GM18519 (cell line): Measurements from ENCODE around the gene HPS1.

Experiments
- ATAC-seq: cut with Tn5 transposase; IDR thresholded peaks from one replicate; pipeline ENCODE4 v1.9.1; 2021; ENCODE audit warnings: mild to moderate bottlenecking, moderate library complexity; ENCODE audit not compliant: unreplicated experiment, low FRiP score

The HPS1 gene

DNA sequence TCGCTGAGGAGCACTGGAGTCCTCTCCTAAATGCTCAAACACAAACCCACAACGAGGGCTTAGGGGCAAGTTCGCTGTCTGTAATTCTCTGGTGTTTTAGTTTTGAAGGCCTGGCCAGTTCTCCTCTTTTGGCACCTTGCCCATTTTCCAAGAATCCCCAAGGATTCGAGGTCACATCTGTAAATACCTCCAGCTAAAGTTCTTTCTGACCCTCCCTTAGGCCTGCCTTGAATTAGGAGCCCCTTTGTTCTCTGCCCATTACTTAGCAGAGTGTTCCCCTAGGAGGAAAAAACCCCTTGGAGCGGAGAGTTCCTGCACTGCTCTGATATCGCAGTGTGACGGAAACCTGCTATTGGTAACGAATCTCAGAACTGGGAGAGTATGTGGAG, 31.0 kb downstream of the HPS1 start:
- ATAC-seq: no peak

DNA sequence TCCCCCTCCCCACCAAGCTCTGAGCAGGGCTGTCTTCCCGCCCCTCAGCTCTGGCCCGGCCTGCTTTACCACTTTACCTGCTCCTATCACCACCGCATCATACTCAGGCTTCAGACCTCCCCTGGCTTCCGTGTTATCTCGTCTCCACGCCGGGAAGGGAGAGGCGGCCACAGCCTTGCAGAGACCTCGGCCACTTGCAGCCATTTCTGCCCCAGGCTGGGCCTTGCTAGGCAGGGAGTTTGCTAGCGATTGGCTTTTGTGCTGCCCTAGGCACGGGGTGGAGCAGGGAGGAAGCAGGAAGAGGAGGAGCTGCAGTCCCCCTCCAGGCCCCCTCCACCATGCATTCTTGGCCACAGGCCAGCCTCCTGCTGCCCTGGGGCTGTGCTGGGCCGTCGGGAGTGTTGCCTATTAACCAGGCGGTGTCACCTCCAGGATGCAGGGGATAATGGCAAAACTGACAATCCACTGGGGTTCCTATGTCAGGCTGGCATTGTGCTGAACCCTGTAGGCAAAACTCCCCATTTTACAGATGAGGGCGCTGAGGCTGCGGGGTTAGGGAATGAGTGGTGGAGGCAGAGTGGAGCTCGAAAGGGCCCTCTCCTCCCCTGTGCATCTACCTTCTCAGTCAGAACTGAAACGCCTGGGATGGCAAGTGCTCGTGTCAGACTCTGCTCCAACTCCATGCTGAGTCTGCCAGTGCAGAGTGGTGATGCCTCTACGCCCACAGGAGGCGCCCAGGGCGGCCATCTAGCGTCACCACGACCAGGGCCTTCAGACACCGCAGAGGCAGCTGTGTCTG, 31.6 kb downstream of the HPS1 start, which contains the start of gene PYROXD2:
Gene PYROXD2 (minus strand): TSS at position 251 of the 799 bp plus-strand sequence. CDS start 47 bp downstream, at position 204.
- no peak for ATAC-seq

DNA sequence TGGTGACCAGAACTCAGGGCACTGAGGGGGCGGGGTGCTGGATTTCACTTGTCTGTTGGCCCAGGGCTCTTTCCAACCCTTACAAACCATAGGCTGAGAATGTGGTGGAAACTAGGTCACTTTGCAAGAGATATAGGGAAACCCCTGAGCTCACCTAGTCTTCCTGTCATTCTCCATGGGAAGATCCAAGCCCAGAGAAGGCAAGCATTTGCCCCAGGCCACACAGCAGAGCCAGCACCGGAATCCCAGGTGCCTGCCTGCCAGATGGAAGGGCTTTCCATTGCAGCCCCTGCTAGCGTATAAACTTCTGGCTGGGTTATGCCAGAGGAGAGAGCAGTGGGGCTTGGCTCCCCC, 32.2 kb downstream of the HPS1 start:
- no peak for ATAC-seq

DNA sequence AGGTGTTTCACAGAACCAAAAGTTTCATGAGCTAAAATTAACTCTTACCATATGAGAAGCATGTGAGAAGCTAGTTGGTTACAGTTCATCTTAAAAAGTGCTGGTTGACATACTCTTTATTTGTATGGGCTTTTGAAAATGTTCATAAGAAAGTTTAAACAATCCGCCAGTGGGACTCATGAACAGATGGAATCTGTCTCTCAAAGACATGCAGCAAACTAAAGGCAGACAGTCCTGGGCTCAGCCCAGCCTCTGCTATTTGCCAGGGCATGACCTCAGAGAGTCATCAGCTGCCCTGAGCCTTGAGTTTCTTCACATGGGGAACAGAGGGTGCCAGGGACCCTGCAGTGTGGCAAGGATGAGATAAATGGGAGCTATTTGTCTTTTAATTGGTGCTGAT, 35.0 kb downstream of the HPS1 start:
- no peak for ATAC-seq

DNA sequence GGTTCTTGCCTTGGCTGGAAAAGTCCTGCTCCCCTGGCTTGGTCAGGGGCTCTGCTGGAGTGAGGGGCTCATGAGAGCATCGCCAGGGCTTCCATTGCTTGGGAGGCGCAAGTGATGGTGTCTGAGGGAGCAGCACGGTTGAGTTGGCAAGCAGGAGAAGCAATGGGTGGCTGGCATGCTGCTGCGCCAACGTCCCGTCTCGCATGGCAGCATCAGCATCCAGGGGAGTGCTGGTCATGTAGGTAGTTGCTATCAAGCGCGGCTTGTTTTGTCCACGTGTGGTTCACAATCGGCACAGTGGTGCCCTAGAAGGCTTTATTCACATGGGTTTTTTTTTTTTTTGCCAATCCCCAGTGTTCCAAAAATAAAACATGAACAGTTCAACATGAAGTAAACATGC, 35.6 kb downstream of the HPS1 start:
- ATAC-seq: no peak

DNA sequence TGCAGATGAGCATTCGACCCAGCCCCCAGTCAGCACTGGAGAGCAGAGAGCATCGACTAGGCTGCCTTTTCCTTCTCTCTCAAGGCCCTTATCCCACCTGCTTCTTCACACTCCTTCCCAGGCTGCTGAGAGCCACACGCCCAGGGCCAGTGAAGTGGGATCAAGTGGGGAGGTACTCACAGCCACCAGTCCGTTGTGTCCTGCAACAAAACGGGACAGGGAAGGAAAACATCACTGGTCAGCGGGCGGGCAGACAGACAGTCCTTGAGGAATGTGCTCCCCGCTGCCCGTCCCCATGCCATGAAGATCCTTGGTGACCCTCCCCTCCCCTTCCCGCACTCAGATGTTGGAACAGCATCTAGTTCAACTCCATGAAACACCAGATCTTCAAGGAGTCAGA, 36.0 kb downstream of the HPS1 start:
- no peak for ATAC-seq

DNA sequence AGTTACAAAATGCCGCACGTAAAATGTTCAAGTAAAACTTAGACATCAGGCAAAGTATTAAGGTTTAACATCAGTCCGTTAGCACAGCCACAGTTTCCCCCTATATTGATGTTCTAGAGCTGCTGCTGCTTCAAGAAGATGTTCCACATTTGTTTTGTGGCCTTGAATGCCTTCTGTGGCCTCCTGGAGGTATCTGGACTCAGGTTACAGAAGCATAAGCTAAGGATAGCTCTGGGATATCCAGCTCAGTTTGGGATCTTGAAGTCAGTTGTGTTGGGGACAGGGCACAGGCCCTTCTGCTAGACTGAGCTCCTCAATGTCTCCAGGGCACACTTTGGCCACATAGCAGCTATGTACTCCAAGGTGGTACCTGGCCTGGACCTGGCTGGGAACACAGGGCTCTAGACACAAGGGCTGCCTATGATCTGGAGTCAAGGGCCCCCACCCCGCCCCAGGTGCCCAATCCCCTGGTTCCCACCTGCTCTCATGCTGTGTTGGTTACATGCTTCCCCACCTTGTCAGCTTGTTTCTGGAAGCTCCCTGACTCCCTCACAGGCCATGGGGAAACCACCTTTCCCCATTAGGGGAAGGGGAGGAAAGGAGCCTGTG, 36.5 kb downstream of the HPS1 start:
- ATAC-seq: no peak

DNA sequence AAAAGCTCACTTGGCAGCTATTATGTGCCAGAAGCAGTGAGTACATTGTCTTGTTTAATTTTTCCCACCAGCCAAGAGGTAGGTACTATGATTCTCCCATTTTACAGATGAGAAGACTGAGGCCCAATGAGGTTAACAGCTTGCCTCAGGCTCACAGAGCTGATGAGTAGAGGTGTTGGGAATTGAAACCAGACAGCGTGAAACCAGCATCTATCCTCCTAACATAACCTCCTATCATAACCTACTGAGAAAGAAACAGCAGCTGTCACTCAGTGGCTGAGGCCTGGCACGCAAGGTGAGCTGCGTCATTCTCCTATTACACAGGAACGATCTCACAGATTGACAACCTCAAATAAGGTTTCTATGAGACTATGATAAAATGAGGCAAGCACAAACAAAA, 37.9 kb downstream of the HPS1 start:
- ATAC-seq: no peak

DNA sequence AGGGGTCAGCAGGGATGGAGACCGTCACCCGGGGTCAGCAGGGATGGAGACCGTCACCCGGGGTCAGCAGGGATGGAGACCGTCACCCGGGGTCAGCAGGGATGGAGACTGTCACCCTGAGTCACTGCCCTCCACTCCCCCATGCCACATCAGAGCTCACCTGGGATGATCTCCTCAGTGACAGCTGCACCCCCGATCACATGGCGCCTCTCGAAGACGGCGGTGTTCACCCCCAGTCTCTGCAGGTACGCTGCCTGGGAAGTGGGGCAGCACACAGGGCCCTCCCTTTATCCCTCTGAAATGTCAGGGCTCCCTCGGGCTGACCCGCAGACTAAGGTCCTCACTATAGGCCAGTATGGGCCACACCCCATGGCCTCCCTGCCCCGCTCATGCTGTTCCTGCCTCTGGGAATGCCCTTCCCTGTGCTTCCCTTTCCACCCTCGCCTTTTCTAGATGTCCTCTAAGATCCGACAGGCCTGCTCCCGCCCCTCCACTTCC, 38.9 kb downstream of the HPS1 start:
- no peak for ATAC-seq

DNA sequence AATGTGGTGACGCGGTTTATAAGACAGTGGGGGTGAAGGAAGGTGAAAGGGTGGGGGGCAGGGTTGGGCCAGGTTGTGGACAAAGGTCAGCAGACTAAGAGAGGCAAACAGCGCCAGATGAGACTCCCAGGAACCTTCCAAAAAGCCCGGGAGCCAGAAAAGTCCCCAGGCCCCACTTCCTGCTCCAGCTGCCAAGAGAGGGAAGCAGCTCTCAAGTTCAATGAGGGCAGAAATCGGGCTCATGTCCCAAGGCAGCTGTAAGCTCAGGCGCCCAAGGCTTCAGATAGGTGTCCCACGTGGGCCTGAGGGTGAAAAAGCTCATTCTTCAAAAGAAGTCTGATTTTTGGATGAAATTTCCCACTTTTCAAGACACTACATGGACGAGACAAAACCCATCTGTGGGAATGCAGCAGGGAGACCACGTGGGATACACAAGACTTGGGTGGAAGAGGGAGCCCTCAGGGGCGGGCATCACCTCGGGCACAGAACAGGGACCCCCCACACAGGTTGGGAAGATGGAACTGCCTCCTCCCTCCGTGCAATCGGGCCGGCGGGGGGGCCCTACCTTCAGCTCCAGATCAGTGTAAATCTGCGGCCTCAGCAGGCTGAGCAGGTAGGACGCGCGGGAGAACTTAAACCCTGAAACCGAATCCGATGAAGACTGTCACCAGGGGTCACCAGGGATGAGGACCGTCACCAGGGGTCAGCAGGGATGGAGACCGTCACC, 39.6 kb downstream of the HPS1 start:
- ATAC-seq: no peak

DNA sequence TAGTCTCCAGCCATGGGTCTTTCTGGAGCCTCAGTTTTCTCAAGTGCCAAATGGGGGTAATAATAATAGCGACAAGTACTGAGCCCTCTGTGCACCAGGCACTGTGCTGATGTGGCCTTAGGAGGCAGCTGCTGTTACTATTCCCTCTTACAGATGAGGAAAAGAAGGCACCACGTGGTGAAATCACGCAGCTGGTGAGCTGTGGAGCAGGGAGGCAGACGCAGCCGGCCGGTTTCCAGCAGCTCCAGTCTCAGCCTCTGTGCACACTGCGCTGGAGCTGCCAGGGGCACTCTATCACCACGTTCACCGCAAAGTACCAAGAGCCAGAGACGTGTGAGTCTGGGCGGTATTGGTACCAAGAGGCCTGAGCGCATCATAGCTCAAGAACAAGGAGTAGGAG, 41.3 kb downstream of the HPS1 start:
- ATAC-seq: no peak

DNA sequence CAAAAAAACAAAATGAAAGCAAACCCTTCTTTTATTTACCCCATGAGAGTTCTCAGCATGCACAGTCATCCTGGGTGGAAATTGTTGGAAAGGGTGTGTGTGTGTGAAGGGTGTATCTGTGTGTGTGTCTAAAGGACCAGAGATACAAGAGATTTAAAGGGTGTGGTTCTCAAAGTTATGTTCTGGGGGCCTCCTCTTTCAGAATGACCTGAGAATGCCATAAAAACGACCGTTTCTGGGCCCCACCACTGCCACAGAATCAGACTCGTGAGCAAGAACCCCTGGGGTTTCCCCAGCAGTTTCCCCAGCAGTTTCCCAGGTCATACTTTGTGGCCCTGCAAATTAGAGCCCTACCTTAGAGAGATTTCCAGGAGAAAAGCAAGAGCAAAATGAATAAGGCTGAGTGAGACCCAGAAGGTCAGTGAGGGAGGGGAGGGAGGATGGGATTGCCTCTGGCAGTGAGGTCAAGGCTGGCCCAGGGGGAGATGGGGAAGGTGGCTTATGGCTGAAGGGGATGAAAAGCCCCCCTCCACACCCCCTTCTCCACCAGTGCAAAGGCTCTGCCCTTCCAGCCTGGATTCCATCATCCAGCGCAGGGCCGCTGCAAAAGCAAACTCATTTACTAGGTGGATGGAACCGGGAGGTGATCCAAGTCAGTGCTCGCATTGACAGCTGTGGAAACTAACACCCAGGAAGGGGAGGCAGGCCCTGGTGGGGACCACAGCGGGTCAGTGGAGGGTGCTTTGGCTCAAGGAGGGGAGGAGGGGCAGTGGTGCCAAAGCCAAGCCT, 42.0 kb downstream of the HPS1 start:
- no peak for ATAC-seq

DNA sequence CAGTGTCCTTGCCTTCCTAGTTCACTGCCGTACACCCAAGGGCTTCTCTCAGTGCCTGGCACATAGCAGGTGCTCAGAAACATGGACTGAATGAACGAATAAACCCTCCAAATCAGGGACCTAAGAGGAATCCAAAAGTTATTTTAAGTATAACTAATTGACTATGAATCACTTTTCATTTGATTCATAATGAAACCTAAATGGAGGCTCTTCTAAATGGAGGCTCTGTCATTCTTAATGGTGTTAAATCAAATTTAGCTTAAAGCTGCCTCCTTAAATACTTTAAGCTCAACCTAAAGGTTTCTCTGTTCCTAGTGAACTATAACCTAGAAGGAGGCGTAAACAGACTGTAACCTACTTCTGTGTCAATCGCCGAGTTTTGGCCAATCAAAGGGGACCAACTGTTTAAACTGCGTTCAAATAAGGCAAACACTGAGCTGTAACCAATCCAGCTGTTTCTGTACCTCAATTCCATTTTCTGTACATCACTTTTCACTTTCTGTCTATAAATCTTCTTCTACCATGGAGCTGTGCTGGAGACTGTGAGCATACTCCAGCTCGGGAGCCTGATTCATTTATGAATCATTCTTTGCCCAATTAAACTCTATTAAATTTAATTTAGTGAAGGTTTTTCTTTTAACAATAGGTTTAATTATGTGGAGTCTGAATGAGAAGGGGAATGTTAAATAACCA, 42.8 kb downstream of the HPS1 start:
- ATAC-seq: no peak

DNA sequence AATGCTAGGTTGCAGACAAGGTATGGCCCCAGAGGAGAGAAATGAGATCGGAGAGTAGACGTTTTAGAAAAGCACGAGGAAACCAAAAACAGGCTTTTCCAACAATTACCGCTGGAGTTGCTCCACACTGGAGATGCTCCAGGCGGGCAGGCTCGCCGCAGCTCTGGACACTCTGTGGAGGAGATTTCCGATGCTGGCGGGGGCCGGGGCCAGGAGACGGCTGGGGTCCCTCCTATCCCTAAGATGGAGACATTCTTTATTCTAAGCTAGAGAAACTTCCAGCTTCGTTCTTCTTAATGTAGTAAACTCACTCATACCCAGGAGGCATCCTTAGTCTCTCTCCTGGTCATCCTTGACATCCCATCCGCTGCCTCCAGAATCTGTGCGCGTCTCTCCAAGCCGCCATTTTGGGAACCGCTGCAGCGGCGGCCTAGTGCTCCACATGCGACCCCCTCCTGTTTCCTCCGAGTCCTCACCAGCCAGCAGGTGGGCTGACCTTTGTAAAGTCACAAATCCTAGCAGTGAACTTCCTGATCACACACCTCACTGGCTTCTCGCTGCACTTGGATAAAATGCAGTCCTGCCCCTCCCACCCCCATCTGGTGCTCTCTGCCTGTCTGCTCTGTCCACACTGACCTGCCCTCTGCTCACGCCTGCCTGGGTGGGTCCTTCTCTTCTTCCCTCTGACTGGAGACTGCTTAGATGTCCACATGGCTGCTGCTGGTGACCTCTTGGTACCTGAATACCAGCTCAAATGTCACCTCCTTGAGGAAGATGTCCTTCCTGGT, 43.6 kb downstream of the HPS1 start:
- no peak for ATAC-seq

DNA sequence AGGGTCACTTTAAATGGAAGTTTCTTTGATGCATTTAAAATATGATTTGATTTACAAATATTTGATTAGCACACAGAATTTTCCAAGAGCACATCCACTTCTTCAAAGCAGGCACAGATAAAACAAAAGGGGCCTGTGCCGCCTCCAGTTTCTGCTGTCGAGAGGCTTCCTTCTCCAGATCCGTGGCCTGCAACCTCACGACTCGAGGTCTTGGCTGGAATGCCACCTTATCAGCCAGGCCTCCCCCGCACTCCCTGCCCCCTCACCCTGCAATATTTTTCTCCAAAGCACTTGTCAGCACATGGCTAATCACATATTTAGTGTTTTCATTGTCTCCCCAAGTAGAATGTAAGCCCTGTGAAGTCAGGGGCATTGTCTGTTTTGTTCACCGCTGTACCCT, 44.3 kb downstream of the HPS1 start:
- ATAC-seq: no peak

DNA sequence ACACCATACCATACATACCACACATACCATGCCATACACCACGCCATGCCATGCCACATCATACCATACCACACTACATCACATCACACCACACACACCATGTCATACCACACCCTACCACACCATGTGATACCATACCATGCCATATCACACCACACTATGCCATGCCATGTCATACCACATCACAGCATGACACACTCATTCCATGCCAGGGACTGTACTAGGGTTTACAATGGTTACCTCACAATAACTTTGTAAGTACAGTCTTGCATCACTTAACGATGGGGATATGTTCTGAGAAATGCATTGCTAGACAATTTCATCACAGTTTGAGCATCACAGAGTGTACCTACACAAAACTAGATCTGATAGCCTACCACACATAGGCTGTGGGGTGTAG, 46.3 kb downstream of the HPS1 start:
- no peak for ATAC-seq

DNA sequence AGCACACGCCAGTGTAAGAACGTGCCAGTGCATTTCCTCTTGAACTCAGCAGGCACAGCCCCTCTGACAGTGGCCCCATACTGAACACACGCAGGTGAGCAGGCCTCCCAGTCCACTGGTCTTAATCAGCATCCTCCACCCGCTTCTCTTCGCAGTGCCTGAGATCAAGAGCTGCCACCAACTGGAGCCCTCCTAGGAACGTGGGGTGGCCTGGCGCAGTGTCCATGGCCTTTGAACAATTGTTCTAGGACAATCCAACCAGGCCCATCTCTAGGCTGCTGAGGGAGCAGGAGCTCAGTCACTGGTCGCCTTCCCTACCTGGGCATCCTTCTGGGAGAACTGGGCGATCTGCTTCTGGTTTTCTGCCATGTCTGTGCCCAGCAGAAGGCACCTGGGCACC, 47.0 kb downstream of the HPS1 start:
- no peak for ATAC-seq

DNA sequence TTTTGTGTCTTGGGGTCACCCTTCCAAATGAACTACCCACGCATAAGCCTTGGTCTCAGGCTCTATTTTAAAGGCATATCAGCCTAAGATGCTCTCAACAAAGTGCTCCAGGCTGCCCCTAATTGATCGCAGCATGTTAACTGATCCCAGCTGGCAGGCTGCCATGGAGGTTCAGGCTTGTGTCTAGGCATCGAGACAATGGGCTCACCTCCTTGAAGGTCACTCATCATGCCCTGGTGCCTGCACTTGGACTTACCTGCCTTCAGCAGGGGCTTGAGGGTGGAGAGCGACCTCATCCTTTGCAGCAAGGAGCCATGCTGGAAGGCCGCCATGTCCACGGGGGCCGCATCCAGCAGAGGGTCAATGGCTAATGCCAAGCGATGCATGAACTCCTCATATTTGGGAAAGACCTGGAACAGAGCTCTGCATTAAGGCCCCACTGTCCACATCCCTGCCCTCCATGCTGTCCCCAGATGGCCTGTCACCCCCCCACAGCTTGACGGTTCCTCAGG, 49.6 kb downstream of the HPS1 start:
- no peak for ATAC-seq
